ENCODE measurements around the gene SMCHD1.
A peak's percentile ranks its signal among the peaks of the same experiment; 100 is the strongest.
"Not testable (repeated sequence)": the region's sequence is repeated elsewhere in the genome, so short reads cannot be mapped to it uniquely, and the experiment has no call there.

The SMCHD1 gene

GRCh38 chr18:2657788-2658458, 2.4 kb downstream of the SMCHD1 start:
- DNase-seq (ENCODE audit: low spot score): peak; percentile 39

GRCh38 chr18:2660849-2661248, 5.3 kb downstream of the SMCHD1 start:
- not testable (repeated sequence) for DNase-seq (ENCODE audit: low spot score)

GRCh38 chr18:2662288-2662687, 6.8 kb downstream of the SMCHD1 start:
- DNase-seq (ENCODE audit: low spot score): not testable (repeated sequence)

GRCh38 chr18:2662990-2663389, 7.5 kb downstream of the SMCHD1 start:
- DNase-seq (ENCODE audit: low spot score): no peak

GRCh38 chr18:2672410-2672809, 16.9 kb downstream of the SMCHD1 start:
- DNase-seq (ENCODE audit: low spot score): no peak

GRCh38 chr18:2672872-2673271, 17.3 kb downstream of the SMCHD1 start:
- no peak for DNase-seq (ENCODE audit: low spot score)

GRCh38 chr18:2678933-2679332, 23.4 kb downstream of the SMCHD1 start:
- DNase-seq (ENCODE audit: low spot score): not testable (repeated sequence)

GRCh38 chr18:2680216-2680792, 24.8 kb downstream of the SMCHD1 start:
- DNase-seq (ENCODE audit: low spot score): no peak

GRCh38 chr18:2681993-2682603, 26.6 kb downstream of the SMCHD1 start:
- DNase-seq (ENCODE audit: low spot score): no peak

GRCh38 chr18:2683055-2683454, 27.5 kb downstream of the SMCHD1 start:
- no peak for DNase-seq (ENCODE audit: low spot score)

GRCh38 chr18:2686349-2686968, 30.9 kb downstream of the SMCHD1 start:
- no peak for DNase-seq (ENCODE audit: low spot score)

- DNase-seq (ENCODE audit: low spot score): no peak
Measured at GRCh38 chr18:2687390-2688001, 32.0 kb downstream of the SMCHD1 start.

- DNase-seq (ENCODE audit: low spot score): no peak
Measured at GRCh38 chr18:2692508-2692907, 37.0 kb downstream of the SMCHD1 start.

GRCh38 chr18:2697184-2697583, 41.7 kb downstream of the SMCHD1 start:
- no peak for DNase-seq (ENCODE audit: low spot score)

GRCh38 chr18:2699001-2699400, 43.5 kb downstream of the SMCHD1 start:
- no peak for DNase-seq (ENCODE audit: low spot score)

GRCh38 chr18:2704541-2704940, 49.0 kb downstream of the SMCHD1 start:
- DNase-seq (ENCODE audit: low spot score): no peak

- DNase-seq (ENCODE audit: low spot score): no peak
Measured at GRCh38 chr18:2706903-2707302, 51.4 kb downstream of the SMCHD1 start.

GRCh38 chr18:2707551-2708168, 52.1 kb downstream of the SMCHD1 start:
- no peak for DNase-seq (ENCODE audit: low spot score)

- DNase-seq (ENCODE audit: low spot score): no peak
Measured at GRCh38 chr18:2709316-2709715, 53.8 kb downstream of the SMCHD1 start.

- DNase-seq (ENCODE audit: low spot score): no peak
Measured at GRCh38 chr18:2714140-2714539, 58.6 kb downstream of the SMCHD1 start.

- DNase-seq (ENCODE audit: low spot score): no peak
Measured at GRCh38 chr18:2715990-2716389, 60.5 kb downstream of the SMCHD1 start.

Measured in AG20443 (cell line).